Liver (tissue), 10 donors: ENCODE measurements around the gene CD82. TPM values are rescaled to one million over a fixed set of nuclear protein-coding genes. Genes with fewer than 3 reads are reported as not detected.

Experiments used
- DNase-seq: peaks from one replicate; pipeline ENCODE4 v3.0.0-alpha.2; 2017; ENCODE audit warnings: low spot score
- H3K27ac ChIP-seq, 2 donors: one replicate each; pipeline ENCODE4 v1.7.0; 2013; ENCODE audit warnings: inconsistent platforms in 2 of 2, low read length in 2 of 2, control low read depth in 1 of 2, low read depth in 1 of 2, mild to moderate bottlenecking in 1 of 2
- H3K27me3 ChIP-seq, 4 donors: one replicate each; pipeline versions ENCODE4 v1.6.1 to v1.7.0; 2013; ENCODE audit warnings: low read length in 3 of 4, inconsistent platforms in 1 of 4, mild to moderate bottlenecking in 1 of 4, moderate library complexity in 1 of 4; ENCODE audit not compliant: control insufficient read depth in 4 of 4, insufficient read depth in 4 of 4
- H3K36me3 ChIP-seq, 4 donors: one replicate each; pipeline versions ENCODE4 v1.6.1 to v1.7.0; 2013; ENCODE audit warnings: low read length in 3 of 4, mild to moderate bottlenecking in 3 of 4, low read depth in 1 of 4, moderate library complexity in 1 of 4; ENCODE audit not compliant: control insufficient read depth in 4 of 4, insufficient read depth in 3 of 4
- H3K4me1 ChIP-seq, 4 donors: one replicate each; pipeline versions ENCODE4 v1.6.1 to v1.7.0; 2013; ENCODE audit warnings: low read length in 3 of 4, mild to moderate bottlenecking in 3 of 4, moderate library complexity in 1 of 4; ENCODE audit not compliant: control insufficient read depth in 4 of 4, insufficient read depth in 4 of 4
- H3K4me3 ChIP-seq, 3 donors: one replicate each; pipeline versions ENCODE4 v1.6.1 to v1.7.0; 2013; ENCODE audit warnings: low read length in 3 of 3, control low read depth in 1 of 3, low read depth in 1 of 3, mild to moderate bottlenecking in 1 of 3
- H3K9ac ChIP-seq, 2 donors: one replicate each; pipeline ENCODE4 v1.7.0; 2013; ENCODE audit warnings: low read length in 2 of 2, mild to moderate bottlenecking in 2 of 2, moderate library complexity in 2 of 2, control low read depth in 1 of 2, low read depth in 1 of 2
- H3K9me3 ChIP-seq, 4 donors: one replicate each; pipeline versions ENCODE4 v1.6.1 to v1.7.0; 2013; ENCODE audit warnings: low read length in 3 of 4; ENCODE audit not compliant: control insufficient read depth in 4 of 4
- EGR1 ChIP-seq, 2 donors: IDR thresholded peaks; 2 replicates each; pipeline ENCODE4 v1.6.1; 2016 to 2018; ENCODE audit warnings: antibody characterized with exemption in 2 of 2, low read depth in 2 of 2
- FOXA2 ChIP-seq: IDR thresholded peaks from 2 replicates; pipeline ENCODE4 v1.6.1; 2016; ENCODE audit warnings: antibody characterized with exemption
- SP1 ChIP-seq: IDR thresholded peaks from 2 replicates; pipeline ENCODE4 v1.6.1; 2018; ENCODE audit warnings: antibody characterized with exemption, mild to moderate bottlenecking
- WGBS: extraction: QIAGEN DNeasy Blood & Tissue Kit; methylation state at CpG from one replicate; pipeline ENCODE4 v1.1.7; 2013; 5-methylcytosine and 5-hydroxymethylcytosine counted together
- polyA plus RNA-seq, 2 donors: library from polyadenylated mRNA; stranded (reverse) in 1 of 2; unstranded in 1 of 2; fragments of 200-250 nt in 1 of 2; fragments of >200 nt in 1 of 2; fragmentation: Nextera tagmentation in 1 of 2; extraction: Ambion mirVana in 1 of 2; gene quantifications; one replicate each; pipeline versions ENCODE4 v1.2.1 to v1.2.3, GENCODE V29; 2013 to 2015
- small RNA-seq: library from RNA; depleted of rRNA; stranded (forward); fragments of <200 nt; gene quantifications from one replicate; pipeline ENCODE3, GENCODE V24; 2014
- total RNA-seq, 2 donors: library from RNA; depleted of rRNA; stranded (reverse); fragments of >200 nt; gene quantifications; one replicate each; pipeline ENCODE4 v1.2.3, GENCODE V29; 2014
- TF ChIP-seq, protein P1 (sequence below): IDR thresholded peaks from 2 replicates; pipeline ENCODE4 v1.6.1; 2016; ENCODE audit warnings: antibody characterized with exemption
- donor health status: healthy.
- donor health status: healthy.
- donor health status: healthy.
- donor health status: healthy.
- donor health status: healthy.

CD82 gene
- total and polyA plus RNA-seq, 4 donors = 27.4 to 82.6 (median 47.8) TPM

GRCh38 chr11:44661311-44661717 is 95.9 kb downstream of the CD82 start:
- WGBS = 91% methylated on average over 7 of the region's 7 CpGs
- TF ChIP-seq SP1 (no peak), EGR1 (IDR thresholded peaks at IDR 0.05; ENCODE audit: low read depth in 2 of 2) (no peak), FOXA2 (no peak)
- TF ChIP-seq, protein P1, sequence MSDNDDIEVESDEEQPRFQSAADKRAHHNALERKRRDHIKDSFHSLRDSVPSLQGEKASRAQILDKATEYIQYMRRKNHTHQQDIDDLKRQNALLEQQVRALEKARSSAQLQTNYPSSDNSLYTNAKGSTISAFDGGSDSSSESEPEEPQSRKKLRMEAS = no peak
- no peaks in the 10 kb centered on the region for H3K36me3 ChIP-seq
- H3K9ac ChIP-seq = no peak overlapping the region
- no peaks in the 10 kb centered on the region for H3K9me3 ChIP-seq
- no peak overlapping the region for H3K4me3 ChIP-seq
- H3K27me3 ChIP-seq = peaks cover 0 to 4% (median 0%) of the 10 kb centered on the region in 4 donors
- no peak overlapping the region for H3K27ac ChIP-seq
- no peaks in the 10 kb centered on the region for H3K4me1 ChIP-seq
- DNase-seq = no peak

Small RNA genes lying within 50 kb of the gene (small RNA-seq; reads per million reads assigned to genes)
- not detected for gene AC104010.1

Other genes starting within 250 kb of the CD82 start
- gene TSPAN18, start 161.3 kb downstream of the CD82 start, total RNA-seq = 1 to 10 TPM; 1.9 to 5.0 TPM
- 1 to 10 TPM; 1.2 to 3.6 TPM for gene TSPAN18, start 161.3 kb downstream of the CD82 start, polyA plus RNA-seq